CD4-positive, CD25-positive, alpha-beta regulatory T cell (primary cell): ENCODE measurements around the gene SLC9A7. TPM values are rescaled to one million over a fixed set of nuclear protein-coding genes. Genes with fewer than 3 reads are reported as not detected.
A peak's percentile ranks its signal among the peaks of the same experiment; 100 is the strongest.
"Not testable (repeated sequence)": the region's sequence is repeated elsewhere in the genome, so short reads cannot be mapped to it uniquely, and the experiment has no call there.

Experiments
- ATAC-seq, 2 donors: fragments of 150-1000 bp; cut with Tn5 transposase; one replicate each; pipeline ENCODE4 v1.10.0; 2021; ENCODE audit warnings: low read depth in 2 of 2, moderate number of reproducible peaks in 2 of 2, moderate library complexity in 1 of 2
- DNase-seq, 3 donors: peaks; one replicate each; pipeline versions ENCODE4 v3.0.0 to v3.0.0-alpha.2; 2012 to 2022; ENCODE audit warnings: mixed read lengths in 1 of 3
- H3K27ac ChIP-seq: one replicate; pipeline ENCODE4 v1.7.0; 2013; ENCODE audit warnings: mild to moderate bottlenecking, low read length; ENCODE audit not compliant: insufficient read depth, poor library complexity, severe bottlenecking
- H3K27me3 ChIP-seq: one replicate; pipeline ENCODE4 v1.7.0; 2013; ENCODE audit warnings: low read length; ENCODE audit not compliant: control insufficient read depth, insufficient read depth
- H3K36me3 ChIP-seq: one replicate; pipeline ENCODE4 v1.7.0; 2013; ENCODE audit warnings: mild to moderate bottlenecking, low read length, moderate library complexity; ENCODE audit not compliant: control insufficient read depth, insufficient read depth
- H3K4me1 ChIP-seq: 2 replicates; pipeline ENCODE4 v1.7.0; 2013; ENCODE audit warnings: mild to moderate bottlenecking, low read length; ENCODE audit not compliant: insufficient read depth, control insufficient read depth, poor library complexity, severe bottlenecking
- H3K4me3 ChIP-seq: one replicate; pipeline ENCODE4 v1.7.0; 2013; ENCODE audit warnings: low read depth, mild to moderate bottlenecking, low read length, moderate library complexity
- H3K9me3 ChIP-seq, 2 experiments: 1 replicate in 1 of 2; 2 replicates in 1 of 2; pipeline ENCODE4 v1.7.0; 2013; ENCODE audit warnings: low read length in 2 of 2, mild to moderate bottlenecking in 1 of 2, moderate library complexity in 1 of 2; ENCODE audit not compliant: control insufficient read depth in 2 of 2
- H3K27ac Mint-ChIP-seq, 3 donors: one replicate each; pipeline ENCODE4 v1.8.0; 2020 to 2022; ENCODE audit warnings: mild to moderate bottlenecking in 3 of 3, mixed read lengths in 3 of 3, moderate library complexity in 2 of 3
- H3K27me3 Mint-ChIP-seq: one replicate; pipeline ENCODE4 v1.8.0; 2022; ENCODE audit warnings: mild to moderate bottlenecking, mixed read lengths
- H3K36me3 Mint-ChIP-seq: one replicate; pipeline ENCODE4 v1.8.0; 2020; ENCODE audit warnings: mixed read lengths
- H3K4me1 Mint-ChIP-seq, 4 donors: one replicate each; pipeline ENCODE4 v1.8.0; 2020 to 2022; ENCODE audit warnings: mixed read lengths in 4 of 4, mild to moderate bottlenecking in 1 of 4
- H3K4me3 Mint-ChIP-seq, 4 donors: one replicate each; pipeline ENCODE4 v1.8.0; 2020 to 2022; ENCODE audit warnings: mild to moderate bottlenecking in 4 of 4, mixed read lengths in 4 of 4, moderate library complexity in 3 of 4
- H3K9me3 Mint-ChIP-seq, 7 donors: one replicate each; pipeline ENCODE4 v1.8.0; 2020 to 2022; ENCODE audit warnings: mixed read lengths in 7 of 7, mild to moderate bottlenecking in 3 of 7, moderate library complexity in 2 of 7
- polyA plus RNA-seq, 4 donors: library from polyadenylated mRNA; unstranded; fragments of 300-500 nt; fragmentation: Illumina TruSeq; gene quantifications; one replicate each; pipeline ENCODE4 v1.2.3, GENCODE V29; 2021
- total RNA-seq: library from RNA; stranded (reverse); gene quantifications from one replicate; pipeline ENCODE4 v1.2.3, GENCODE V29; 2022

Gene SLC9A7
- total and polyA plus RNA-seq, 5 donors from 2014 or later: 3.6 to 6.4 (median 4.2) TPM

GRCh38 chrX:46788902-46789301, 30.0 kb upstream of the SLC9A7 start:
- ATAC-seq (no peak), DNase-seq (no peak)
- Mint-ChIP-seq H3K36me3 (no peaks in the 10 kb centered on the region), H3K27me3 (no peaks in the 10 kb centered on the region), H3K9me3 (peaks cover 0 to 1% (median 0%) of the 10 kb centered on the region in 7 donors), H3K4me1 (peaks cover 0 to 7% (median 3%) of the 10 kb centered on the region in 4 donors), H3K4me3 (no peak overlapping the region), H3K27ac (no peak overlapping the region)
- no peaks in the 10 kb centered on the region for H3K36me3 ChIP-seq
- H3K4me3 ChIP-seq: no peak overlapping the region
- no peaks in the 10 kb centered on the region for H3K4me1 ChIP-seq
- no peaks in the 10 kb centered on the region for H3K27me3 ChIP-seq
- no peak overlapping the region for H3K27ac ChIP-seq
- no peaks in the 10 kb centered on the region for H3K9me3 ChIP-seq

- H3K4me1 ChIP-seq, DNase-seq, H3K9me3 Mint-ChIP-seq, H3K27ac Mint-ChIP-seq, H3K27me3 ChIP-seq, H3K9me3 ChIP-seq, H3K4me1 Mint-ChIP-seq, H3K36me3 ChIP-seq, H3K27ac ChIP-seq, H3K36me3 Mint-ChIP-seq, ATAC-seq, H3K4me3 Mint-ChIP-seq, H3K27me3 Mint-ChIP-seq, H3K4me3 ChIP-seq: not testable (repeated sequence)
Measured at GRCh38 chrX:46784437-46784836, 25.5 kb upstream of the SLC9A7 start.

- ATAC-seq (no peak), DNase-seq (no peak)
- Mint-ChIP-seq H3K4me1 (peaks cover 0 to 2% (median 0%) of the 10 kb centered on the region in 4 donors), H3K9me3 (no peaks in the 10 kb centered on the region), H3K27ac (peak overlapping the region in 1 of 3 donors; percentile 29), H3K36me3 (no peaks in the 10 kb centered on the region), H3K27me3 (peaks cover 8% of the 10 kb centered on the region), H3K4me3 (no peak overlapping the region)
- no peaks in the 10 kb centered on the region for H3K27me3 ChIP-seq
- H3K36me3 ChIP-seq: no peaks in the 10 kb centered on the region
- H3K4me3 ChIP-seq: no peak overlapping the region
- no peaks in the 10 kb centered on the region for H3K9me3 ChIP-seq
- H3K4me1 ChIP-seq: no peaks in the 10 kb centered on the region
- H3K27ac ChIP-seq: no peak overlapping the region
Measured at GRCh38 chrX:46782034-46782433, 23.1 kb upstream of the SLC9A7 start.

- Mint-ChIP-seq H3K27me3 (peaks cover 8% of the 10 kb centered on the region), H3K36me3 (no peaks in the 10 kb centered on the region), H3K9me3 (peaks cover 0 to 2% (median 0%) of the 10 kb centered on the region in 7 donors), H3K27ac (no peak overlapping the region), H3K4me1 (peaks cover 0 to 2% (median 0%) of the 10 kb centered on the region in 4 donors), H3K4me3 (no peak overlapping the region)
- ATAC-seq: no peak
- Histone ChIP-seq H3K4me3 (no peak overlapping the region), H3K9me3 (no peaks in the 10 kb centered on the region), H3K27ac (no peak overlapping the region), H3K36me3 (no peaks in the 10 kb centered on the region), H3K27me3 (no peaks in the 10 kb centered on the region), H3K4me1 (no peaks in the 10 kb centered on the region)
- DNase-seq: no peak
Measured at GRCh38 chrX:46777971-46778810, 19.3 kb upstream of the SLC9A7 start.

DNA sequence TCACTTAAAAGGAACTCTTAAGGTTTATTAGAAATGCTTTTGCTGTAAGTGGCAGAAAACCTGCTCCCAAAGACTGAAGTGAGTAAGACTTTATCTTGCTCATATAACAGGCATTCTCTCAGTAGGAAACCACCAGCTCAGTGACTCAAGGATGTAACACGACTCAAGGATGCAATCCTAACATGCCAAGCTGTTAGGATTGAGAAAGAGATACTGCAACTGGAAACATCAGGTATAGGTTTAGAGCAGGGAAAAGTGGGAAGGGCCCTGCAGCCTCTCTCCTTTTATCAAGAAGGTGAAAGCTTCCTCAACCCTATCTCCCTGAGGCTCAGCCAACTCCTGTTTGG, 11.9 kb upstream of the SLC9A7 start:
- Histone ChIP-seq H3K9me3 (no peaks in the 10 kb centered on the region), H3K4me1 (no peaks in the 10 kb centered on the region), H3K27me3 (peaks cover 2% of the 10 kb centered on the region), H3K27ac (no peak overlapping the region), H3K4me3 (no peak overlapping the region), H3K36me3 (no peaks in the 10 kb centered on the region)
- peaks cover 0 to 3% (median 0%) of the 10 kb centered on the region in 7 donors for H3K9me3 Mint-ChIP-seq
- ATAC-seq (no peak), DNase-seq (no peak)
- H3K27me3 Mint-ChIP-seq: peaks cover 13% of the 10 kb centered on the region
- no peaks in the 10 kb centered on the region for H3K4me1 Mint-ChIP-seq
- H3K36me3 Mint-ChIP-seq: no peaks in the 10 kb centered on the region
- no peak overlapping the region for H3K4me3 Mint-ChIP-seq
- H3K27ac Mint-ChIP-seq: no peak overlapping the region

GRCh38 chrX:46770000-46770816, 11.3 kb upstream of the SLC9A7 start:
- Mint-ChIP-seq H3K27me3 (peaks cover 13% of the 10 kb centered on the region), H3K27ac (no peak overlapping the region), H3K36me3 (no peaks in the 10 kb centered on the region), H3K4me1 (no peaks in the 10 kb centered on the region), H3K4me3 (no peak overlapping the region), H3K9me3 (peaks cover 0 to 3% (median 0%) of the 10 kb centered on the region in 7 donors)
- H3K4me1 ChIP-seq: no peaks in the 10 kb centered on the region
- DNase-seq (no peak), ATAC-seq (no peak)
- no peaks in the 10 kb centered on the region for H3K36me3 ChIP-seq
- H3K27ac ChIP-seq: no peak overlapping the region
- H3K4me3 ChIP-seq: no peak overlapping the region
- no peaks in the 10 kb centered on the region for H3K9me3 ChIP-seq
- peaks cover 2% of the 10 kb centered on the region for H3K27me3 ChIP-seq

DNA sequence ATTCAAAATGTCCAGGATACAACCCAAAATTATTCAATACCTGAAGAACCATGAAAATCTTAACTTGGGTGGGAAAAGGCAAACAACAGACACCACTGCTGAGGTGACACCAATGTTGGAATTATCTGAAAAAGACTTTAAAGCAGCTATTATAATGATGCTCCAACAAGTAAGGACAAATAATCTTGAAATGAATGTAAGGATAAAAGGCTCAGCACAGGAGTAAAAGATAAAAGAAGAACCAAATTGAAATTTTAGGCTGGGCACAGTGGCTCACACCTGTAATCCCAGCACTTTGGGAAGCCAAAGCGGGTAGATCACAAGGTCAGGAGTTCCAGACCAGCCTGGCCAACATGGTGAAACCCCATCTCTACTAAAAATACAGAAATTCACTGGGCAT, 4.0 kb upstream of the SLC9A7 start:
- peaks cover 0 to 2% (median 0%) of the 10 kb centered on the region in 7 donors for H3K9me3 Mint-ChIP-seq
- no peak overlapping the region for H3K4me3 Mint-ChIP-seq
- peaks cover 0 to 11% (median 0%) of the 10 kb centered on the region in 4 donors for H3K4me1 Mint-ChIP-seq
- DNase-seq (no peak), ATAC-seq (no peak)
- Histone ChIP-seq H3K27me3 (peaks cover 2% of the 10 kb centered on the region), H3K4me1 (peaks cover 6% of the 10 kb centered on the region), H3K4me3 (no peak overlapping the region), H3K36me3 (no peaks in the 10 kb centered on the region), H3K9me3 (peaks cover 0 to 2% of the 10 kb centered on the region in 2 experiments), H3K27ac (no peak overlapping the region)
- peaks cover 20% of the 10 kb centered on the region for H3K27me3 Mint-ChIP-seq
- H3K27ac Mint-ChIP-seq: no peak overlapping the region
- H3K36me3 Mint-ChIP-seq: no peaks in the 10 kb centered on the region
